GM20000 (cell line): ENCODE data around the gene HOXD10.

Experiments
- DNase-seq: peaks from one replicate; pipeline ENCODE4 v3.0.0; 2012; ENCODE audit warnings: low spot score
- CTCF ChIP-seq: IDR thresholded peaks from 2 replicates; pipeline ENCODE4 v1.5.1; 2012; ENCODE audit warnings: mild to moderate bottlenecking, control low read depth; ENCODE audit errors: extremely low read depth, missing control alignments

The HOXD10 gene

GRCh38 chr2:176099159-176099727 is 17.3 kb upstream of the HOXD10 start:
- TF ChIP-seq CTCF: no peak
- no peak for DNase-seq

GRCh38 chr2:176099728-176100546 is 16.6 kb upstream of the HOXD10 start, which contains the start of gene HOXD12:
HOXD12 (plus strand) TSS chr2:176099795; CDS start chr2:176099802, 7 bp downstream.
- TF ChIP-seq CTCF: no peak
- DNase-seq: no peak

- no peak for DNase-seq
- no peak for TF ChIP-seq CTCF
Observed at GRCh38 chr2:176100547-176101140, 15.9 kb upstream of the HOXD10 start.

- TF ChIP-seq CTCF: no peak
- DNase-seq: no peak
Observed at GRCh38 chr2:176101216-176101830, 15.3 kb upstream of the HOXD10 start.

- no peak for TF ChIP-seq CTCF
- DNase-seq: no peak
Observed at GRCh38 chr2:176101842-176102241, 14.7 kb upstream of the HOXD10 start.

GRCh38 chr2:176102309-176102866 is 14.2 kb upstream of the HOXD10 start:
- no peak for TF ChIP-seq CTCF
- DNase-seq: no peak
